ENCODE data around the gene SLC22A31. TPM values are rescaled to one million over a fixed set of nuclear protein-coding genes. Genes with fewer than 3 reads are reported as not detected.

The SLC22A31 gene
- total and polyA plus RNA-seq, 10 donors = 0.98 to 8.3 (median 4.6) TPM

GRCh38 chr16:89210165-89210903, 10.0 kb upstream of the SLC22A31 start:
- 67 to 82% (median 72%) methylated on average over 11 of the region's 11 CpGs for WGBS, 5 donors
- H3K4me1 ChIP-seq = peaks cover 0 to 8% (median 0%) of the 10 kb centered on the region in 6 donors
- no peaks in the 10 kb centered on the region for H3K36me3 ChIP-seq
- no peak overlapping the region for H3K4me3 ChIP-seq
- DNase-seq = no peak
- peaks cover 0 to 60% (median 0%) of the 10 kb centered on the region in 7 donors for H3K27me3 ChIP-seq (replicated peaks in 1 of 7)
- no peaks in the 10 kb centered on the region for H3K9me3 ChIP-seq
- intact Hi-C loops (cut with DNase I; ENCODE audit: low total_unique reads) = loop anchor here (10.0 kb wide), 2 partner anchors 266 to 476 kb away; no protein-coding TSS in a partner anchor
- H3K27ac ChIP-seq = no peak overlapping the region
- no peak for TF ChIP-seq CTCF (IDR thresholded peaks at IDR 0.05 in 8 of 11, conservative IDR thresholded peaks at IDR 0.05 in 3 of 11)
- no peak for TF ChIP-seq POLR2A (IDR thresholded peaks at IDR 0.05)
- TF ChIP-seq POLR2AphosphoS5 (IDR thresholded peaks at IDR 0.05) = no peak

- no peaks in the 10 kb centered on the region for H3K9me3 ChIP-seq
- intact Hi-C loops (cut with DNase I; ENCODE audit: low total_unique reads) = loop anchor here (10.0 kb wide), 2 partner anchors 265 to 475 kb away; no protein-coding TSS in a partner anchor
Measured at GRCh38 chr16:89209522-89210044, 9.2 kb upstream of the SLC22A31 start.

GRCh38 chr16:89207993-89208392, 7.7 kb upstream of the SLC22A31 start:
- intact Hi-C loops (cut with DNase I; ENCODE audit: low total_unique reads) = no loop called here
- Histone ChIP-seq H3K4me3 (no peak overlapping the region), H3K36me3 (no peaks in the 10 kb centered on the region), H3K27me3 (replicated peaks in 1 of 7) (peaks cover 0 to 83% (median 20%) of the 10 kb centered on the region in 7 donors), H3K27ac (no peak overlapping the region), H3K4me1 (no peaks in the 10 kb centered on the region), H3K9me3 (peaks cover 0 to 3% (median 0%) of the 10 kb centered on the region in 8 donors)
- no peak for DNase-seq
- TF ChIP-seq POLR2AphosphoS5 (IDR thresholded peaks at IDR 0.05) (no peak), CTCF (IDR thresholded peaks at IDR 0.05 in 8 of 11, conservative IDR thresholded peaks at IDR 0.05 in 3 of 11) (no peak), POLR2A (IDR thresholded peaks at IDR 0.05) (no peak)
- 90 to 97% (median 94%) methylated on average over 4 of the region's 4 CpGs for WGBS, 5 donors

More at GRCh38 chr16:89209522-89210044, 9.2 kb upstream of the SLC22A31 start:
- no peak overlapping the region for H3K4me3 ChIP-seq
- peaks cover 0 to 67% (median 4%) of the 10 kb centered on the region in 7 donors for H3K27me3 ChIP-seq (replicated peaks in 1 of 7)
- H3K36me3 ChIP-seq = no peaks in the 10 kb centered on the region
- peaks cover 0 to under 1% (median 0%) of the 10 kb centered on the region in 6 donors for H3K4me1 ChIP-seq
- DNase-seq = no peak
- WGBS, 5 donors = 70 to 79% (median 72%) methylated on average over 11 to 15 of the region's 15 CpGs
- TF ChIP-seq POLR2A (IDR thresholded peaks at IDR 0.05) = no peak
- no peak for TF ChIP-seq CTCF (IDR thresholded peaks at IDR 0.05 in 8 of 11, conservative IDR thresholded peaks at IDR 0.05 in 3 of 11)
- no peak for TF ChIP-seq POLR2AphosphoS5 (IDR thresholded peaks at IDR 0.05)
- H3K27ac ChIP-seq = no peak overlapping the region

Measured in spleen (tissue), 11 donors.